ENCODE measurements around the gene VAV2. TPM values are rescaled to one million over a fixed set of nuclear protein-coding genes. Genes with fewer than 3 reads are reported as not detected.
A peak's percentile ranks its signal among the peaks of the same experiment; 100 is the strongest.

Gene VAV2
- total RNA-seq, 1 donor from 2014 or later = 80.6 TPM

- H3K27ac Mint-ChIP-seq = peak overlapping the region; percentile 81
- H3K9me3 Mint-ChIP-seq (ENCODE audit: low read depth) = peaks cover 14% of the 10 kb centered on the region
- no peak for TF ChIP-seq CTCF (IDR thresholded peaks at IDR 0.05; ENCODE audit: unreplicated experiment)
- peaks cover 52% of the 10 kb centered on the region for H3K36me3 Mint-ChIP-seq (ENCODE audit: insufficient read depth)
- no peak overlapping the region for H3K4me3 Mint-ChIP-seq (ENCODE audit: low read depth)
- H3K27me3 Mint-ChIP-seq = no peaks in the 10 kb centered on the region
- no peaks in the 10 kb centered on the region for H3K4me1 Mint-ChIP-seq (ENCODE audit: low read depth)
- DNase-seq (ENCODE audit: low spot score, unreplicated experiment) = no peak
Measured at GRCh38 chr9:133763272-133764183, 228.6 kb downstream of the VAV2 start.

GRCh38 chr9:133762488-133763271 is 229.4 kb downstream of the VAV2 start:
- no peak for TF ChIP-seq CTCF (IDR thresholded peaks at IDR 0.05; ENCODE audit: unreplicated experiment)
- peak overlapping the region; percentile 87 for H3K27ac Mint-ChIP-seq
- H3K4me3 Mint-ChIP-seq (ENCODE audit: low read depth) = no peak overlapping the region
- H3K36me3 Mint-ChIP-seq (ENCODE audit: insufficient read depth) = peaks cover 52% of the 10 kb centered on the region
- H3K27me3 Mint-ChIP-seq = no peaks in the 10 kb centered on the region
- DNase-seq (ENCODE audit: low spot score, unreplicated experiment) = no peak
- peaks cover 9% of the 10 kb centered on the region for H3K9me3 Mint-ChIP-seq (ENCODE audit: low read depth)
- no peaks in the 10 kb centered on the region for H3K4me1 Mint-ChIP-seq (ENCODE audit: low read depth)

GRCh38 chr9:133761641-133762248 is 230.4 kb downstream of the VAV2 start:
- Mint-ChIP-seq H3K4me1 (ENCODE audit: low read depth) (no peaks in the 10 kb centered on the region), H3K27ac (peak overlapping the region; percentile 87), H3K9me3 (ENCODE audit: low read depth) (peaks cover 2% of the 10 kb centered on the region), H3K4me3 (ENCODE audit: low read depth) (no peak overlapping the region), H3K27me3 (no peaks in the 10 kb centered on the region), H3K36me3 (ENCODE audit: insufficient read depth) (peaks cover 43% of the 10 kb centered on the region)
- TF ChIP-seq CTCF (IDR thresholded peaks at IDR 0.05; ENCODE audit: unreplicated experiment) = no peak
- DNase-seq (ENCODE audit: low spot score, unreplicated experiment) = no peak

GRCh38 chr9:133760713-133761290 is 231.3 kb downstream of the VAV2 start:
- no peaks in the 10 kb centered on the region for H3K27me3 Mint-ChIP-seq
- TF ChIP-seq CTCF (IDR thresholded peaks at IDR 0.05; ENCODE audit: unreplicated experiment) = no peak
- H3K9me3 Mint-ChIP-seq (ENCODE audit: low read depth) = no peaks in the 10 kb centered on the region
- no peak overlapping the region for H3K4me3 Mint-ChIP-seq (ENCODE audit: low read depth)
- no peak for DNase-seq (ENCODE audit: low spot score, unreplicated experiment)
- H3K4me1 Mint-ChIP-seq (ENCODE audit: low read depth) = no peaks in the 10 kb centered on the region
- no peak overlapping the region for H3K27ac Mint-ChIP-seq
- H3K36me3 Mint-ChIP-seq (ENCODE audit: insufficient read depth) = peaks cover 38% of the 10 kb centered on the region

GRCh38 chr9:133759946-133760345 is 232.2 kb downstream of the VAV2 start:
- no peak overlapping the region for H3K27ac Mint-ChIP-seq
- H3K4me1 Mint-ChIP-seq (ENCODE audit: low read depth) = peaks cover 2% of the 10 kb centered on the region
- peaks cover 35% of the 10 kb centered on the region for H3K36me3 Mint-ChIP-seq (ENCODE audit: insufficient read depth)
- no peak for TF ChIP-seq CTCF (IDR thresholded peaks at IDR 0.05; ENCODE audit: unreplicated experiment)
- no peak for DNase-seq (ENCODE audit: low spot score, unreplicated experiment)
- no peaks in the 10 kb centered on the region for H3K27me3 Mint-ChIP-seq
- peaks cover 5% of the 10 kb centered on the region for H3K9me3 Mint-ChIP-seq (ENCODE audit: low read depth)
- H3K4me3 Mint-ChIP-seq (ENCODE audit: low read depth) = no peak overlapping the region

All from progenitor cell of endocrine pancreas (in vitro differentiated cells).